ENCODE data around the gene RAB4B.
"Not testable (repeated sequence)": the region's sequence is repeated elsewhere in the genome, so short reads cannot be mapped to it uniquely, and the experiment has no call there.

- TF ChIP-seq CTCF (IDR thresholded peaks at IDR 0.05), result peak; percentile 67 to 94 (median 80)
- not testable (repeated sequence) for TF ChIP-seq POLR2A (IDR thresholded peaks at IDR 0.05)
Observed at GRCh38 chr19:40819479-40820234, 41.6 kb downstream of the RAB4B start.

Data from body of pancreas (tissue), 4 donors.